T-cell (primary cell): Measurements from ENCODE around the gene SPRYD7. TPM values are rescaled to one million over a fixed set of nuclear protein-coding genes. Genes with fewer than 3 reads are reported as not detected.
A peak's percentile ranks its signal among the peaks of the same experiment; 100 is the strongest.

Source experiments
- ATAC-seq, 4 experiments: fragments of 200-7000 bp in 3 of 4; fragments of 150-1000 bp in 1 of 4; cut with Tn5 transposase; replicated peaks in 1 of 4; 1 replicate in 3 of 4; 2 replicates in 1 of 4; pipeline ENCODE4 v1.10.0; 2021; ENCODE audit warnings: moderate library complexity in 3 of 4, mild to moderate bottlenecking in 2 of 4, moderate number of reproducible peaks in 1 of 4
- CTCF ChIA-PET, 2 donors: fragments of 300-600 bp; sonication (Branson Sonifier 250); formaldehyde crosslinking; loops; one replicate each; lab custom pipeline; 2022; ENCODE audit warnings: antibody characterized with exemption in 2 of 2; lab: Charles Lee
- POLR2A ChIA-PET, 2 donors: fragments of 300-600 bp; sonication (Branson Sonifier 250); formaldehyde crosslinking; loops; one replicate each; lab custom pipeline; 2022; ENCODE audit warnings: antibody characterized with exemption in 2 of 2; lab: Charles Lee
- DNase-seq, 35 experiments: peaks; one replicate each; pipeline versions ENCODE4 v3.0.0 to v3.0.0-alpha.2; 2013 to 2023
- H3K27ac ChIP-seq: one replicate; pipeline ENCODE4 v1.5.1; 2013; ENCODE audit warnings: low read length
- H3K27me3 ChIP-seq, 2 experiments: replicated peaks in 1 of 2; 1 replicate in 1 of 2; 2 replicates in 1 of 2; pipeline versions ENCODE4 v1.6.1 to v1.7.0; 2013; ENCODE audit warnings: low read length in 1 of 2, mixed read lengths in 1 of 2; ENCODE audit not compliant: control insufficient read depth in 2 of 2, insufficient read depth in 2 of 2; ENCODE audit errors: extremely low read depth in 1 of 2
- H3K36me3 ChIP-seq, 2 donors: 1 replicate in 1 of 2; 2 replicates in 1 of 2; pipeline versions ENCODE4 v1.6.1 to v1.7.0; 2013; ENCODE audit warnings: low read length in 1 of 2; ENCODE audit not compliant: control insufficient read depth in 2 of 2, insufficient read depth in 1 of 2; ENCODE audit errors: extremely low read depth in 1 of 2
- H3K4me1 ChIP-seq, 2 experiments: 1 replicate in 1 of 2; 2 replicates in 1 of 2; pipeline versions ENCODE4 v1.6.1 to v1.7.0; 2013; ENCODE audit warnings: low read length in 2 of 2, mixed read lengths in 1 of 2; ENCODE audit not compliant: insufficient read depth in 2 of 2, control insufficient read depth in 1 of 2; ENCODE audit errors: extremely low read depth in 1 of 2
- H3K4me3 ChIP-seq, 2 donors: 1 replicate in 1 of 2; 2 replicates in 1 of 2; pipeline versions ENCODE4 v1.5.1 to v1.7.0; 2013; ENCODE audit warnings: mild to moderate bottlenecking in 2 of 2, low read length in 1 of 2, moderate library complexity in 1 of 2; ENCODE audit not compliant: control insufficient read depth in 1 of 2; ENCODE audit errors: extremely low read depth in 1 of 2
- H3K9me3 ChIP-seq: 2 replicates; pipeline ENCODE4 v1.7.0; 2013
- H3K27ac Mint-ChIP-seq, 2 donors: one replicate each; pipeline ENCODE4 v1.8.0; 2020 to 2021; ENCODE audit warnings: mild to moderate bottlenecking in 2 of 2, mixed read lengths in 2 of 2
- H3K27me3 Mint-ChIP-seq, 2 donors: one replicate each; pipeline ENCODE4 v1.8.0; 2021 to 2022; ENCODE audit warnings: mixed read lengths in 2 of 2
- H3K36me3 Mint-ChIP-seq: one replicate; pipeline ENCODE4 v1.8.0; 2021; ENCODE audit warnings: mixed read lengths
- H3K4me1 Mint-ChIP-seq, 3 donors: one replicate each; pipeline ENCODE4 v1.8.0; 2020 to 2022; ENCODE audit warnings: mixed read lengths in 3 of 3, mild to moderate bottlenecking in 1 of 3
- H3K4me3 Mint-ChIP-seq, 3 donors: one replicate each; pipeline ENCODE4 v1.8.0; 2020 to 2022; ENCODE audit warnings: mild to moderate bottlenecking in 3 of 3, mixed read lengths in 3 of 3, moderate library complexity in 3 of 3
- H3K9me3 Mint-ChIP-seq, 3 donors: one replicate each; pipeline ENCODE4 v1.8.0; 2020 to 2022; ENCODE audit warnings: mixed read lengths in 3 of 3
- WGBS: methylation state at CpG from one replicate; pipeline ENCODE4 v1.1.5; 2013; ENCODE audit warnings: missing lambda C conversion rate; ENCODE audit not compliant: insufficient coverage; 5-methylcytosine and 5-hydroxymethylcytosine counted together
- total RNA-seq, 35 experiments: library from RNA in 6 of 35; stranded (reverse) in 6 of 35; fragments of 120-200 nt in 1 of 35; gene quantifications; one replicate each; pipeline versions ENCODE4 v1.2.1 to v1.2.4 and lab custom pipeline; 2013 to 2026

SPRYD7 gene, protein sequence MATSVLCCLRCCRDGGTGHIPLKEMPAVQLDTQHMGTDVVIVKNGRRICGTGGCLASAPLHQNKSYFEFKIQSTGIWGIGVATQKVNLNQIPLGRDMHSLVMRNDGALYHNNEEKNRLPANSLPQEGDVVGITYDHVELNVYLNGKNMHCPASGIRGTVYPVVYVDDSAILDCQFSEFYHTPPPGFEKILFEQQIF
- 1 to 10 TPM; 1.6 to 4.7 (median 3.2) TPM for total RNA-seq
- total RNA-seq (2013): 3.0 TPM
- 1.4 to 14.2 (median 3.7) reads per million in 29 experiments for total RNA-seq (lab: John Stamatoyannopoulos, UW)

- DNase-seq: peak; percentile 75 to 96 (median 87)
- Histone ChIP-seq H3K4me3 (peak within 1 kb of the TSS; percentile 91 to 97), H3K27me3 (peaks cover 0 to 11% of the 10 kb centered on the region in 2 experiments), H3K27ac (peak within 1 kb of the TSS; percentile 39), H3K36me3 (no peaks in the 10 kb centered on the region), H3K4me1 (peaks cover 5 to 14% of the 10 kb centered on the region in 2 experiments), H3K9me3 (no peaks in the 10 kb centered on the region)
- Mint-ChIP-seq H3K4me1 (peaks cover 13 to 25% (median 22%) of the 10 kb centered on the region in 3 donors), H3K27ac (peak within 1 kb of the TSS; percentile 72 to 88), H3K4me3 (peak within 1 kb of the TSS; percentile 85 to 95 (median 90)), H3K36me3 (no peaks in the 10 kb centered on the region), H3K9me3 (no peaks in the 10 kb centered on the region), H3K27me3 (no peaks in the 10 kb centered on the region)
- ATAC-seq: peak; percentile 84 to 89 (median 88)
- 0% methylated on average over 62 of the region's 71 CpGs for WGBS
- ChIA-PET CTCF (interaction anchor here (0.5 to 1.6 kb wide), 20 partner anchors 8 to 1133 kb away, joined by 3 to 16 read pairs (median 4); partner anchors contain the start of genes KPNA3 (in 1 of the 2) and TRIM13 (in 1 of the 2)), POLR2A (interaction anchor here (0.6 to 1.2 kb wide), 4 partner anchors 61 to 661 kb away, joined by 3 to 10 read pairs (median 7); partner anchors contain the start of gene KPNA3 (in 1 of the 2))
Measured at GRCh38 chr13:49936075-49936967, at the start of gene SPRYD7. Gene SPRYD7 (minus strand): TSS chr13:49936340. CDS start chr13:49936235, 105 bp downstream.

DNA sequence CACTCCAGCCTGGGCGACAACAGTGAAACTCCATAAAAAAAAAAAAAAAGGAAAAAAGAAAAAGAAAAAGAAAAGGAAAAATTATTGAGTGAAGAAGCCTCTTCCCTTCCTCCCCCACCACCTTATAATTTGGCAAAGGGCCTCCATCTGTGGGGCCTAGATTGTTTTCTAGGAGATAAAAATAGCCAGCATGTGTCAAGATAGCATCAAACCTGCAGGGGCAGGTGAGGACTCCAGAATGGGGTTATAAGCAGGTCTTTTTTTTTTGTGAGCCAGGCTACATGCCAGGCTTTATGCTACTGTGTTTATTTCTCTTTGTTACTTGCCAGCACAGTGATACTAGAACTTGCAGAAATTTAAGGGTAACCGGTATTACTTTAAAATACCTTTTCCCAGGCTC lies 49.0 kb upstream of the SPRYD7 start:
- Mint-ChIP-seq H3K27me3 (no peaks in the 10 kb centered on the region), H3K4me1 (no peaks in the 10 kb centered on the region), H3K36me3 (peaks cover 7% of the 10 kb centered on the region), H3K9me3 (no peaks in the 10 kb centered on the region), H3K27ac (no peak overlapping the region), H3K4me3 (no peak overlapping the region)
- Histone ChIP-seq H3K27ac (no peak overlapping the region), H3K4me1 (no peaks in the 10 kb centered on the region), H3K27me3 (no peaks in the 10 kb centered on the region), H3K4me3 (no peak overlapping the region), H3K36me3 (no peaks in the 10 kb centered on the region), H3K9me3 (no peaks in the 10 kb centered on the region)
- 100% methylated on average over 1 of the region's 2 CpGs for WGBS
- ChIA-PET POLR2A (interaction anchor here in 1 of 2 donors (0.6 kb wide), 1 partner anchor 936 kb away, joined by 3 read pairs; no protein-coding TSS in a partner anchor), CTCF (interaction anchor here in 1 of 2 donors (0.6 kb wide), 1 partner anchor 204 kb away, joined by 3 read pairs; no protein-coding TSS in a partner anchor)
- DNase-seq: no peak
- no peak for ATAC-seq

DNA sequence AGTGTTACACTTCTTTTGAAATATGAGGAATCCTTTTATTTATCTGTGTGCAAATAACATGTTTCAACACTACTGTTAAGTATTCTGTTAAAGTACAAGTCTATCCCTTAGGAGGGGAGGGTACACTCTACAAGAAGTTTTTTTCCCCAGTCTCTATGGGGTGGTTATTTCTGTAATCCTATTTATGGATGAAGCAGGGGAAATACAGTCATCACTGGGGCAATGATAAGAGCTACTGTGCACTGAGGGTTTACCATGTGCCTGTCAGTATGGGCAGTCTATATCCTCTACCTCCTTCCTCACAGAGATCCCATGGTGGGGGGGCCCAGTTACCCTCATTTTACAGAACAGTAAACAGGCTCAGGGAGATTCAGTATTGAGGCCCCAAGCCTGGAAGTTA lies 44.1 kb upstream of the SPRYD7 start:
- CTCF ChIA-PET: no interaction called here

GRCh38 chr13:49977992-49978391 lies 41.9 kb upstream of the SPRYD7 start:
- no peaks in the 10 kb centered on the region for H3K9me3 ChIP-seq
- H3K4me3 ChIP-seq: no peak overlapping the region
- peaks cover 0 to 2% of the 10 kb centered on the region in 2 experiments for H3K4me1 ChIP-seq
- Mint-ChIP-seq H3K27me3 (no peaks in the 10 kb centered on the region), H3K4me1 (peaks cover 0 to 2% (median 2%) of the 10 kb centered on the region in 3 donors), H3K27ac (no peak overlapping the region), H3K4me3 (no peak overlapping the region), H3K36me3 (peaks cover 4% of the 10 kb centered on the region), H3K9me3 (no peaks in the 10 kb centered on the region)
- no peaks in the 10 kb centered on the region for H3K36me3 ChIP-seq
- no peaks in the 10 kb centered on the region for H3K27me3 ChIP-seq
- ChIA-PET CTCF (interaction anchor here (0.6 to 3.5 kb wide), 11 partner anchors 19 to 1092 kb away, joined by 3 to 18 read pairs (median 6); partner anchors contain the start of genes SPRYD7 (in 1 of the 2) and TRIM13 (in 1 of the 2)), POLR2A (interaction anchor here in 1 of 2 donors (0.6 kb wide), 1 partner anchor 328 kb away, joined by 5 read pairs; no protein-coding TSS in a partner anchor)
- DNase-seq (no peak), ATAC-seq (no peak)
- H3K27ac ChIP-seq: no peak overlapping the region
- WGBS: 50% methylated on average over 1 of the region's 3 CpGs

More for the DNA sequence above, 44.1 kb upstream of the SPRYD7 start:
- POLR2A ChIA-PET: interaction anchor here in 1 of 2 donors (0.6 kb wide), 1 partner anchor 41 kb away, joined by 4 read pairs; no protein-coding TSS in a partner anchor
- no peak overlapping the region for H3K4me3 ChIP-seq
- peaks cover 0 to 2% of the 10 kb centered on the region in 2 experiments for H3K4me1 ChIP-seq
- H3K9me3 ChIP-seq: no peaks in the 10 kb centered on the region
- H3K36me3 ChIP-seq: no peaks in the 10 kb centered on the region
- ATAC-seq: no peak
- DNase-seq: no peak
- Mint-ChIP-seq H3K36me3 (peaks cover 4% of the 10 kb centered on the region), H3K4me3 (no peak overlapping the region), H3K4me1 (peaks cover 0 to 2% (median 2%) of the 10 kb centered on the region in 3 donors), H3K27ac (no peak overlapping the region), H3K27me3 (no peaks in the 10 kb centered on the region), H3K9me3 (no peaks in the 10 kb centered on the region)
- no peaks in the 10 kb centered on the region for H3K27me3 ChIP-seq
- H3K27ac ChIP-seq: no peak overlapping the region

DNA sequence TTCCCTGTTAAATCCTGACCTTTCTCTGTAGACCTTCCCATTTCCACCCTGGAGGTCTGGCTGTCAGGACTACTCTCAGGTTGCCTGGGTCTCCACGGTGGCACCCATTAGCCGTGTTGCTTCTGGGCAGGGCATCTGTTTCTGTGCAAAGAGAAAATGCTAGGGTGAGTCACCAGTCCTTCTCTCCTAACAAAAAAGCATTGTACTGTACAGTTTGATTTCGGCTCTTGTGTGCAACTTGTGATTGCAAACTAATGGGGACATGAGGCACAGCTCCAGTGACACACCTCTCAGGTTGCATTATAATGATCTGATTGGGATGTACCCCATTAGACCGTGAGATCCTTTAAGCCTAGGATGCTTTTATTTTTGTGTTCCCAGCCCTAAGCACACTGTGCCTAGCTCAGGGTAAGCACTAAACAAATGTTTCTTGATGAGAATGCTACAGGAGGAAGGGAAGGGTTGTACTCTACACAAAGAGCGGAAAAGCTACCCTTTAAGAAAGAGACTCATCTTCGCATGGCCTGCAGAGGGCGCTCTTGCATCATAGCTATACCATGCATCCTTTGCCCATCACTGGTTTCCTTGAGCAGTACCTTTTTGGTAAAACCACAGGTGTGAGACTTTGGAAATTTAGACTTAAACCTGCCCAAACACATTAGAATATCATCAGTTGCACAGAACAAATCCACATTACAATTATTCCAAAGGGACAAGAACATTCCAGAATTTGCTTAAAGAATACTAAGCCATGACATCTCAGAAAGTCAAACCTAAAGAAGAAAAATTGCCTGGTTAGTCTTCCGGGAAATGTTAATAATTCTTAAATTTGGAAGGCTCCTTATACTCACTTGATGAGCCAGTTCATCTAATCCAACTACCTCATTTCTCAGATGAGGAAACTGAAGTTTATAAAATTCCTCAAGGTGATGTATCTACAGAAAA lies 40.4 kb upstream of the SPRYD7 start:
- WGBS: 20% methylated on average over 2 of the region's 8 CpGs
- Mint-ChIP-seq H3K9me3 (no peaks in the 10 kb centered on the region), H3K4me3 (no peak overlapping the region), H3K27me3 (no peaks in the 10 kb centered on the region), H3K27ac (no peak overlapping the region), H3K36me3 (peaks cover 2% of the 10 kb centered on the region), H3K4me1 (peaks cover 0 to 2% (median 2%) of the 10 kb centered on the region in 3 donors)
- ChIA-PET CTCF (interaction anchor here (0.5 to 3.5 kb wide), 30 partner anchors 21 to 1991 kb away, joined by 3 to 52 read pairs (median 4); partner anchors contain the start of gene TRIM13 (in 1 of the 2)), POLR2A (no interaction called here)
- no peaks in the 10 kb centered on the region for H3K9me3 ChIP-seq
- peak; percentile 39 to 92 (median 71) for DNase-seq
- H3K27me3 ChIP-seq: no peaks in the 10 kb centered on the region
- no peak overlapping the region for H3K27ac ChIP-seq
- peaks cover 0 to 2% of the 10 kb centered on the region in 2 experiments for H3K4me1 ChIP-seq
- peak; percentile 75 to 84 (median 81) for ATAC-seq
- no peak overlapping the region for H3K4me3 ChIP-seq
- no peaks in the 10 kb centered on the region for H3K36me3 ChIP-seq
